GM20000 (cell line): ENCODE results near the gene ATG101.
A peak's percentile ranks its signal among the peaks of the same experiment; 100 is the strongest.
"Not testable (repeated sequence)": the region's sequence is repeated elsewhere in the genome, so short reads cannot be mapped to it uniquely, and the experiment has no call there.

Experiments used
- DNase-seq: peaks from one replicate; pipeline ENCODE4 v3.0.0; 2012; ENCODE audit warnings: low spot score
- CTCF ChIP-seq: IDR thresholded peaks from 2 replicates; pipeline ENCODE4 v1.5.1; 2012; ENCODE audit warnings: mild to moderate bottlenecking, control low read depth; ENCODE audit errors: extremely low read depth, missing control alignments

Gene ATG101

GRCh38 chr12:52093346-52093745 lies 23.6 kb downstream of the ATG101 start:
- DNase-seq, result no peak
- TF ChIP-seq CTCF, result no peak

DNA sequence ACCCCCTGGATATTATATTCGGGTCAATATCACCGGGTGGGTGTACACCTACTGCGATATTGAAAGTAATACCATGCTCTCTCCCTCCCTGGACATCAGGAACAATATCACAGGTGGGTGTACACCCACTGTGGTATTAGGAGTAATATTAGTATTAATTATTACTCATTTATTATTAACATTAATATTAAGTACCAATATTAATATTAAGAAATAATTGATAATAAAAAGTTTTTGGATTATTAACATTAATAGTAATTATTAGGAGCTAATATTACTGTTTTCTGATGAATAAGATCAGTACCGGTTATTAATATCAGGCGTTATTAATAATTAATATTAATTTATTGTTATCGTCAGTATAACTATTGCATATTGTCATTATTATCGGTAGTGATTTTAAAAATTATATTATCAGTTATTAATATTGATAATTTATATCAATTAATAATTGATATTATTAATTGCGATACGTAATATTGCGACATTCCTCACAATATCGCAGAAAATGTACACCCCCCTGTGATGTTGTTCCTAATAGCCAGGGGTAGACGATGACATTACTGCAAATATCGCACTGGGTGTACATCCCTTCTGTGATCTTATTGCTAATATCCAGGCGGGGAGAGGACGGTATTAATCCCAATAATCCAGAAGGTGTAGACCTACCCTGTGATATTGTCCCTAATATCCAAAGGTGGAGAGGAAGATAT lies 26.7 kb downstream of the ATG101 start:
- TF ChIP-seq CTCF, result no peak
- DNase-seq, result no peak

- DNase-seq, result no peak
- no peak for TF ChIP-seq CTCF
Observed at GRCh38 chr12:52097045-52097666, 27.4 kb downstream of the ATG101 start.

GRCh38 chr12:52104431-52105089 lies 34.8 kb downstream of the ATG101 start:
- peak; percentile 11 for DNase-seq

GRCh38 chr12:52116222-52117125 lies 46.7 kb downstream of the ATG101 start:
- DNase-seq, result not testable (repeated sequence)
- peak; percentile 30 for TF ChIP-seq CTCF

DNA sequence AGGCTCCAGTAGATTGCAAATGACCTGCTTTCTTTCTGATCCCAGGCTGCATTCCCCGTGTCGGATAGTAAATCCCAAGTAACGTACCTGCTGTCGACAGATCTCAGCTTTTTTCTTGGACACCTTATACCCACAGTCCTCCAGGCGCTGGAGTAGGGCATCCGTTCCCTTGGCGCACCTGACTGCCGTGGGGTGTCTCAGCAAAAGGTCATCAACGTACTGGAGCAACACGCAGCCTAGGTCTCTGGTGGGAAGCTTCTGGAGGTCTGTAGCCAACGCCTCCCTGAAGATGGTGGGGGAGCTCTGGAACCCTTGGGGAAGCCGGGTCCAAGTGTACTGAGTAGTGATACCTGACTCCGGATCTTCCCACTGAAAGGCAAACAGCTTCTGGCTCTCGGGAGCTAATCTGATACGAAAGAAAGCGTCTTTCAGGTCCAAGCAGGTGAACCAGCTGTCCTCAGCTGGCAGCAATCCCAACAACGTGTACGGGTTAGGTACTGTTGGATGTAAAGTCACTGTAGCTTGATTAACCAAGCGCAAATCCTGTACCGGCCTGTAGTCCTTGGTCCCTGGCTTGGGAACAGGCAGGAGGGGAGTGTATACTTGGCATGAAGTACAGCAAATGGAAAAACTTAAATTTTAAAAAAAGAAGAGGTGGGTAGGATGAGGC lies 48.2 kb downstream of the ATG101 start:
- not testable (repeated sequence) for DNase-seq

GRCh38 chr12:52119398-52120254 lies 49.8 kb downstream of the ATG101 start:
- DNase-seq, result peak; percentile 64
- peak; percentile 77 for TF ChIP-seq CTCF
